GM12878 (cell line): ENCODE results near the gene POU5F2.

Source experiments
- ATF7 ChIP-seq: fragments of 450-650 bp; IDR thresholded peaks from 2 replicates; pipeline ENCODE4 v1.6.1; 2016; ENCODE audit warnings: low read depth, mild to moderate bottlenecking
- BHLHE40 ChIP-seq, 2 experiments: fragments of 450-650 bp in 1 of 2; IDR thresholded peaks; 2 replicates each; pipeline ENCODE4 v1.6.1; 2011 to 2017; ENCODE audit warnings: low read depth in 2 of 2, borderline replicate concordance in 1 of 2, improper control_type of control experiment in 1 of 2, low read length in 1 of 2, mild to moderate bottlenecking in 1 of 2
- EED ChIP-seq: sonication (generic); IDR thresholded peaks from 2 replicates; pipeline ENCODE4 v1.6.1; 2016; ENCODE audit warnings: antibody characterized with exemption, low read depth
- EZH2 ChIP-seq: IDR thresholded peaks from 2 replicates; pipeline ENCODE4 v1.6.1; 2012; ENCODE audit warnings: low read depth, mild to moderate bottlenecking, control low read depth, inconsistent platforms, low read length, borderline replicate concordance; ENCODE audit not compliant: control insufficient read depth
- IKZF1 ChIP-seq: fragments of 450-650 bp; conservative IDR thresholded peaks from 2 replicates; pipeline ENCODE4 v1.6.1; 2017; ENCODE audit warnings: antibody characterized with exemption, mild to moderate bottlenecking
- NRF1 ChIP-seq: conservative IDR thresholded peaks from 2 replicates; pipeline ENCODE4 v1.6.1; 2011; ENCODE audit warnings: mild to moderate bottlenecking, low read depth, low read length, improper control_type of control experiment
- RBBP5 ChIP-seq: fragments of 200-600 bp; sonication (generic); conservative IDR thresholded peaks from 2 replicates; pipeline ENCODE4 v1.6.1; 2016
- ZNF274 ChIP-seq: IDR thresholded peaks from one replicate; pipeline ENCODE4 v1.8.0; 2011; ENCODE audit not compliant: insufficient read length, insufficient read depth
- TF ChIP-seq, protein P1 (sequence below), 3 experiments: IDR thresholded peaks in 2 of 3; conservative IDR thresholded peaks in 1 of 3; 2 replicates each; pipeline ENCODE4 v1.5.1; 2011; ENCODE audit warnings: low read depth in 3 of 3, low read length in 3 of 3, mild to moderate bottlenecking in 3 of 3, control low read depth in 2 of 3, moderate library complexity in 2 of 3, inconsistent platforms in 1 of 3, mixed read lengths in 1 of 3; ENCODE audit not compliant: control insufficient read depth in 2 of 3, insufficient read depth in 1 of 3; ENCODE audit errors: extremely low read depth in 1 of 3
- TF ChIP-seq, protein P2 (sequence below): fragments of 450-650 bp; IDR thresholded peaks from 2 replicates; pipeline ENCODE4 v1.6.1; 2016; ENCODE audit warnings: mild to moderate bottlenecking
- TF ChIP-seq, protein P3 (sequence below): IDR thresholded peaks from 2 replicates; pipeline ENCODE4 v1.6.1; 2011; ENCODE audit warnings: low read depth, low read length, improper control_type of control experiment, borderline replicate concordance
- TF ChIP-seq, protein P4 (sequence below): IDR thresholded peaks from 2 replicates; pipeline ENCODE4 v1.6.1; 2012; ENCODE audit warnings: low read depth, low read length, improper control_type of control experiment

DNA sequence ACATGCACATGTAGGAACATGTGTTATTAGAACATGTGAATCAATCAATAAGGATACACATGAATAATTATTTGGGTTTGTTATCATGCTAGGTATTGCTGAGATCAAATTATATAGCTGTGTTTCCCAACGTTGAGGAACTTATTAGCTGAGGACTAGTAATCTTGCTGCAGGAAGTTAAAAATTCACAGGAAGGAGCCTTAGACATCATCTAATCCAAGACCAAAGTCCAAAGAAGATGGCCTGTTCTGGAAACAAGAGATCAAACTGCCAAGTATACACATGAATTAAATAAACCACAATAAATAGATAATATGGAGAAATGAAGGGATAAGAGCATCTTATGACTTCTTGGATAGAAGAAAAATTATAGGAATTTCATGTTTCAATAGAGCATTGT lies 19.9 kb downstream of the POU5F2 start:
- TF ChIP-seq EZH2, result no peak
- TF ChIP-seq, protein P1, sequence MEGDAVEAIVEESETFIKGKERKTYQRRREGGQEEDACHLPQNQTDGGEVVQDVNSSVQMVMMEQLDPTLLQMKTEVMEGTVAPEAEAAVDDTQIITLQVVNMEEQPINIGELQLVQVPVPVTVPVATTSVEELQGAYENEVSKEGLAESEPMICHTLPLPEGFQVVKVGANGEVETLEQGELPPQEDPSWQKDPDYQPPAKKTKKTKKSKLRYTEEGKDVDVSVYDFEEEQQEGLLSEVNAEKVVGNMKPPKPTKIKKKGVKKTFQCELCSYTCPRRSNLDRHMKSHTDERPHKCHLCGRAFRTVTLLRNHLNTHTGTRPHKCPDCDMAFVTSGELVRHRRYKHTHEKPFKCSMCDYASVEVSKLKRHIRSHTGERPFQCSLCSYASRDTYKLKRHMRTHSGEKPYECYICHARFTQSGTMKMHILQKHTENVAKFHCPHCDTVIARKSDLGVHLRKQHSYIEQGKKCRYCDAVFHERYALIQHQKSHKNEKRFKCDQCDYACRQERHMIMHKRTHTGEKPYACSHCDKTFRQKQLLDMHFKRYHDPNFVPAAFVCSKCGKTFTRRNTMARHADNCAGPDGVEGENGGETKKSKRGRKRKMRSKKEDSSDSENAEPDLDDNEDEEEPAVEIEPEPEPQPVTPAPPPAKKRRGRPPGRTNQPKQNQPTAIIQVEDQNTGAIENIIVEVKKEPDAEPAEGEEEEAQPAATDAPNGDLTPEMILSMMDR (IDR thresholded peaks at IDR 0.05 in 2 of 3, conservative IDR thresholded peaks at IDR 0.05 in 1 of 3; ENCODE audit: control insufficient read depth in 2 of 3, extremely low read depth in 1 of 3, insufficient read depth in 1 of 3, low read depth in 3 of 3, low read length in 3 of 3), result no peak
- no peak for TF ChIP-seq NRF1
- TF ChIP-seq IKZF1, result no peak
- no peak for TF ChIP-seq BHLHE40 (IDR thresholded peaks at IDR 0.05; ENCODE audit: borderline replicate concordance in 1 of 2, low read depth in 2 of 2, low read length in 1 of 2)
- TF ChIP-seq, protein P2, sequence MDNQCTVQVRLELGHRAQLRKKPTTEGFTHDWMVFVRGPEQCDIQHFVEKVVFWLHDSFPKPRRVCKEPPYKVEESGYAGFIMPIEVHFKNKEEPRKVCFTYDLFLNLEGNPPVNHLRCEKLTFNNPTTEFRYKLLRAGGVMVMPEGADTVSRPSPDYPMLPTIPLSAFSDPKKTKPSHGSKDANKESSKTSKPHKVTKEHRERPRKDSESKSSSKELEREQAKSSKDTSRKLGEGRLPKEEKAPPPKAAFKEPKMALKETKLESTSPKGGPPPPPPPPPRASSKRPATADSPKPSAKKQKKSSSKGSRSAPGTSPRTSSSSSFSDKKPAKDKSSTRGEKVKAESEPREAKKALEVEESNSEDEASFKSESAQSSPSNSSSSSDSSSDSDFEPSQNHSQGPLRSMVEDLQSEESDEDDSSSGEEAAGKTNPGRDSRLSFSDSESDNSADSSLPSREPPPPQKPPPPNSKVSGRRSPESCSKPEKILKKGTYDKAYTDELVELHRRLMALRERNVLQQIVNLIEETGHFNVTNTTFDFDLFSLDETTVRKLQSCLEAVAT, result no peak
- TF ChIP-seq, protein P3, sequence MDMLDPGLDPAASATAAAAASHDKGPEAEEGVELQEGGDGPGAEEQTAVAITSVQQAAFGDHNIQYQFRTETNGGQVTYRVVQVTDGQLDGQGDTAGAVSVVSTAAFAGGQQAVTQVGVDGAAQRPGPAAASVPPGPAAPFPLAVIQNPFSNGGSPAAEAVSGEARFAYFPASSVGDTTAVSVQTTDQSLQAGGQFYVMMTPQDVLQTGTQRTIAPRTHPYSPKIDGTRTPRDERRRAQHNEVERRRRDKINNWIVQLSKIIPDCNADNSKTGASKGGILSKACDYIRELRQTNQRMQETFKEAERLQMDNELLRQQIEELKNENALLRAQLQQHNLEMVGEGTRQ, result no peak
- TF ChIP-seq ZNF274, result no peak
- TF ChIP-seq ATF7, result no peak
- TF ChIP-seq, protein P4, sequence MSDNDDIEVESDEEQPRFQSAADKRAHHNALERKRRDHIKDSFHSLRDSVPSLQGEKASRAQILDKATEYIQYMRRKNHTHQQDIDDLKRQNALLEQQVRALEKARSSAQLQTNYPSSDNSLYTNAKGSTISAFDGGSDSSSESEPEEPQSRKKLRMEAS, result no peak
- no peak for TF ChIP-seq EED
- no peak for TF ChIP-seq RBBP5
